K562 (cell line): ENCODE results near the gene PHACTR2. TPM values are rescaled to one million over a fixed set of nuclear protein-coding genes. Genes with fewer than 3 reads are reported as not detected.

Source experiments
- ARNT ChIP-seq, 2 experiments: fragments of 450-650 bp; IDR thresholded peaks; 2 replicates each; pipeline ENCODE4 v1.6.1; 2016; ENCODE audit warnings: mild to moderate bottlenecking in 1 of 2
- ATF6 ChIP-seq: sonication (generic); formaldehyde crosslinking; IDR thresholded peaks from 2 replicates; pipeline ENCODE4 v1.4.0; 2020; ENCODE audit warnings: mild to moderate bottlenecking, missing genetic modification reagents
- ELF4 ChIP-seq: fragments of 450-650 bp; formaldehyde crosslinking; IDR thresholded peaks from 2 replicates; pipeline ENCODE4 v1.4.0; 2022; ENCODE audit warnings: missing genetic modification characterization
- EP300 ChIP-seq: IDR thresholded peaks from 2 replicates; pipeline ENCODE4 v1.6.1; 2012; ENCODE audit warnings: low read length, improper control_type of control experiment
- EP400 ChIP-seq: fragments of 450-650 bp; IDR thresholded peaks from 2 replicates; pipeline ENCODE4 v1.6.1; 2017; ENCODE audit warnings: antibody characterized with exemption, mild to moderate bottlenecking, moderate library complexity
- FOXK1 ChIP-seq: sonication (generic); formaldehyde crosslinking; IDR thresholded peaks from 2 replicates; pipeline ENCODE4 v1.8.0; 2022; ENCODE audit warnings: missing genetic modification reagents, mild to moderate bottlenecking, borderline replicate concordance
- GTF2A2 ChIP-seq: IDR thresholded peaks from 2 replicates; pipeline ENCODE4 v1.6.1; 2016; ENCODE audit warnings: mild to moderate bottlenecking, missing genetic modification characterization, missing compliant biosample characterization
- HNRNPLL ChIP-seq: fragments of 200-400 bp; formaldehyde crosslinking; IDR thresholded peaks from 2 replicates; pipeline ENCODE4 v1.6.1; 2017; ENCODE audit warnings: low read length, low read depth, mild to moderate bottlenecking; ENCODE audit not compliant: poor library complexity, severe bottlenecking
- MYNN ChIP-seq, 2 experiments: sonication (generic); formaldehyde crosslinking in 1 of 2; IDR thresholded peaks; 2 replicates each; pipeline versions ENCODE4 v1.5.0 to v1.6.1; 2016 to 2020; ENCODE audit warnings: antibody characterized with exemption in 1 of 2, missing genetic modification reagents in 1 of 2
- NR4A1 ChIP-seq, 2 experiments: fragments of 250-450 bp in 1 of 2; fragments of 450-650 bp in 1 of 2; sonication (Bioruptor Pico) in 1 of 2; IDR thresholded peaks; 2 replicates each; pipeline versions ENCODE4 v1.4.0 to v1.6.1; 2016 to 2020; ENCODE audit warnings: mild to moderate bottlenecking in 2 of 2, missing compliant biosample characterization in 1 of 2, missing genetic modification characterization in 1 of 2, moderate library complexity in 1 of 2
- SRSF1 ChIP-seq: fragments of 200-400 bp; formaldehyde crosslinking; IDR thresholded peaks from 2 replicates; pipeline ENCODE4 v1.6.1; 2017; ENCODE audit warnings: mild to moderate bottlenecking, low read depth, low read length, moderate library complexity
- TEAD1 ChIP-seq, 2 experiments: fragments of 450-650 bp in 1 of 2; sonication (generic) in 1 of 2; formaldehyde crosslinking; IDR thresholded peaks; 2 replicates each; pipeline versions ENCODE4 v1.4.0 to v1.8.0; 2020 to 2022; ENCODE audit warnings: mild to moderate bottlenecking in 2 of 2, missing genetic modification reagents in 1 of 2
- ZBTB12 ChIP-seq: fragments of 250-450 bp; sonication (Bioruptor Pico); IDR thresholded peaks from 2 replicates; pipeline ENCODE4 v1.4.0; 2020
- ZFP1 ChIP-seq: fragments of 450-650 bp; formaldehyde crosslinking; IDR thresholded peaks from 2 replicates; pipeline ENCODE4 v1.4.0; 2020; ENCODE audit warnings: mild to moderate bottlenecking, mixed read lengths
- ZNF212 ChIP-seq: fragments of 450-650 bp; formaldehyde crosslinking; IDR thresholded peaks from 2 replicates; pipeline ENCODE4 v1.4.0; 2020; ENCODE audit warnings: mild to moderate bottlenecking
- ZNF644 ChIP-seq: fragments of 200-800 bp; sonication (Bioruptor generic); IDR thresholded peaks from 2 replicates; pipeline ENCODE4 v1.6.1; 2016; ENCODE audit warnings: low read depth, missing genetic modification characterization, missing compliant biosample characterization
- polyA plus RNA-seq, 8 experiments: library from polyadenylated mRNA; depleted of rRNA in 4 of 8; stranded (reverse) in 5 of 8; unstranded in 3 of 8; fragments of >200 nt; fragmentation: Nextera tagmentation in 2 of 8; fragmentation: Illumina TruSeq in 1 of 8; extraction: Ambion mirVana in 2 of 8; extraction: Trizol in 1 of 8; gene quantifications; 2 replicates each; pipeline versions ENCODE4 v1.2.1 to v1.2.3, GENCODE V29; 2011 to 2014; ENCODE audit warnings: inconsistent platforms in 1 of 8, missing spikeins in 1 of 8
- total RNA-seq, 7 experiments: library from RNA; depleted of rRNA in 6 of 7; stranded (reverse); fragments of >200 nt in 6 of 7; fragmentation: Illumina TruSeq in 2 of 7; extraction: Trizol in 2 of 7; gene quantifications; 2 replicates each; pipeline versions ENCODE4 v1.2.1 to v1.2.3, GENCODE V29; 2011 to 2021; ENCODE audit warnings: low replicate concordance in 1 of 7
- TF ChIP-seq, protein P1 (sequence below): fragments of 450-650 bp; formaldehyde crosslinking; IDR thresholded peaks from 2 replicates; pipeline ENCODE4 v1.4.0; 2022; ENCODE audit warnings: mild to moderate bottlenecking, moderate library complexity
- TF ChIP-seq, protein P2 (sequence below): fragments of 450-650 bp; formaldehyde crosslinking; IDR thresholded peaks from 2 replicates; pipeline ENCODE4 v1.4.0; 2020; ENCODE audit warnings: mild to moderate bottlenecking
- TF ChIP-seq, protein P3 (sequence below): fragments of 450-650 bp; formaldehyde crosslinking; IDR thresholded peaks from 2 replicates; pipeline ENCODE4 v1.4.0; 2020; ENCODE audit warnings: mild to moderate bottlenecking, moderate library complexity

Gene PHACTR2
- total and polyA plus RNA-seq, 9 of the 15 experiments (the other 6 are each of a cell fraction or from before 2014, with no cell fraction given): 5.3 to 52.5 (median 22.9) TPM

GRCh38 chr6:143806282-143807102 lies 128.7 kb downstream of the PHACTR2 start (continued):
- TF ChIP-seq HNRNPLL (no peak), TEAD1 (CRISPR knock-in tag; IDR thresholded peaks at IDR 0.05) (peak; percentile 49 to 93; a peak in 3 of 4 replicates), EP300 (peak; percentile 95), ZFP1 (peak; percentile 69; the same call in 1 of the 2 replicates), GTF2A2 (tag) (peak; percentile 76), ARNT (IDR thresholded peaks at IDR 0.05) (peak; percentile 22 to 78; a peak in 2 of 4 replicates), EP400 (peak; percentile 52; the same call in 1 of the 2 replicates), NR4A1 (CRISPR knock-in tag; IDR thresholded peaks at IDR 0.05) (0 out of 2 replicates have a peak, but pooled peaks have one; percentile 46), NR4A1 (tag; IDR thresholded peaks at IDR 0.05) (peak; percentile 91; the same call in 1 of the 2 replicates), ATF6 (CRISPR knock-in tag) (no peak), FOXK1 (CRISPR knock-in tag) (0 out of 2 replicates have a peak, but pooled peaks have one; percentile 62), ZNF212 (0 out of 2 replicates have a peak, but pooled peaks have one; percentile 49), SRSF1 (no peak), ZBTB12 (peak; percentile 76), ELF4 (CRISPR knock-in tag) (peak; percentile 83; the same call in 1 of the 2 replicates), ZNF644 (tag) (peak; percentile 96), MYNN (IDR thresholded peaks at IDR 0.05) (no peak), MYNN (CRISPR knock-in tag; IDR thresholded peaks at IDR 0.05) (no peak)
- TF ChIP-seq, protein P1, sequence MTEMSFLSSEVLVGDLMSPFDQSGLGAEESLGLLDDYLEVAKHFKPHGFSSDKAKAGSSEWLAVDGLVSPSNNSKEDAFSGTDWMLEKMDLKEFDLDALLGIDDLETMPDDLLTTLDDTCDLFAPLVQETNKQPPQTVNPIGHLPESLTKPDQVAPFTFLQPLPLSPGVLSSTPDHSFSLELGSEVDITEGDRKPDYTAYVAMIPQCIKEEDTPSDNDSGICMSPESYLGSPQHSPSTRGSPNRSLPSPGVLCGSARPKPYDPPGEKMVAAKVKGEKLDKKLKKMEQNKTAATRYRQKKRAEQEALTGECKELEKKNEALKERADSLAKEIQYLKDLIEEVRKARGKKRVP (CRISPR knock-in tag): peak; percentile 86
- TF ChIP-seq, protein P2, sequence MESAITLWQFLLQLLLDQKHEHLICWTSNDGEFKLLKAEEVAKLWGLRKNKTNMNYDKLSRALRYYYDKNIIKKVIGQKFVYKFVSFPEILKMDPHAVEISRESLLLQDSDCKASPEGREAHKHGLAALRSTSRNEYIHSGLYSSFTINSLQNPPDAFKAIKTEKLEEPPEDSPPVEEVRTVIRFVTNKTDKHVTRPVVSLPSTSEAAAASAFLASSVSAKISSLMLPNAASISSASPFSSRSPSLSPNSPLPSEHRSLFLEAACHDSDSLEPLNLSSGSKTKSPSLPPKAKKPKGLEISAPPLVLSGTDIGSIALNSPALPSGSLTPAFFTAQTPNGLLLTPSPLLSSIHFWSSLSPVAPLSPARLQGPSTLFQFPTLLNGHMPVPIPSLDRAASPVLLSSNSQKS: peak; percentile 74; the same call in 1 of the 2 replicates
- TF ChIP-seq, protein P3, sequence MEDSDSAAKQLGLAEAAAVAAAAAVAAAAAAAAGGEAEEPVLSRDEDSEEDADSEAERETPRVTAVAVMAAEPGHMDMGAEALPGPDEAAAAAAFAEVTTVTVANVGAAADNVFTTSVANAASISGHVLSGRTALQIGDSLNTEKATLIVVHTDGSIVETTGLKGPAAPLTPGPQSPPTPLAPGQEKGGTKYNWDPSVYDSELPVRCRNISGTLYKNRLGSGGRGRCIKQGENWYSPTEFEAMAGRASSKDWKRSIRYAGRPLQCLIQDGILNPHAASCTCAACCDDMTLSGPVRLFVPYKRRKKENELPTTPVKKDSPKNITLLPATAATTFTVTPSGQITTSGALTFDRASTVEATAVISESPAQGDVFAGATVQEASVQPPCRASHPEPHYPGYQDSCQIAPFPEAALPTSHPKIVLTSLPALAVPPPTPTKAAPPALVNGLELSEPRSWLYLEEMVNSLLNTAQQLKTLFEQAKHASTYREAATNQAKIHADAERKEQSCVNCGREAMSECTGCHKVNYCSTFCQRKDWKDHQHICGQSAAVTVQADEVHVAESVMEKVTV (CRISPR knock-in tag): peak; percentile 48
